B cell (primary cell): ENCODE results near the gene NLRC5.

Experiments used
- CTCF ChIP-seq: fragments of 200-600 bp; IDR thresholded peaks from one replicate; pipeline ENCODE4 v1.8.0; 2022; ENCODE audit warnings: antibody characterized with exemption, mild to moderate bottlenecking
- EZH2 ChIP-seq: IDR thresholded peaks from 2 replicates; pipeline ENCODE4 v1.6.1; 2012; ENCODE audit warnings: borderline replicate concordance, low read depth, mild to moderate bottlenecking, moderate library complexity, low read length; ENCODE audit not compliant: insufficient read depth, poor library complexity, severe bottlenecking

DNA sequence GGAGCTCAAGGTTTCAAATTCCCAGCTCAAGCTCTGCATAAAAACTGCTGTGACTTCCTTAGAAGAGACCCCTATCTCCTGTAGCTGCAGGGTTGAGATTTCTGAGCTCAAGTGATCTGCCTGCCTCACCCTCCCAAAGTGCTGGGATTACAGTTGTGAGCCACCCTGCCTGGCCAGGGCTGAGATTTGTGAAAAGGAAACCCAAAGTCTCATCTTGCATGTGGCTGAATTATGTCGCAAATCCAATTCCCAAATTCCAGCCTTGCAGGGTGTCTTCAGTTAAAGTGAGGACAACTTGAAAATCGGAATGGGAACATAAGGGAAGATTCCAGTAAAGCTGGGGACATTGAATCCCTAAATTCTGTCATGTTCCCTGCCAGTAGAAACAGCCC, 41.8 kb upstream of the NLRC5 start:
- TF ChIP-seq EZH2 (no peak), CTCF (no peak)
